ENCODE results near the gene PPM1A. TPM values are rescaled to one million over a fixed set of nuclear protein-coding genes. Genes with fewer than 3 reads are reported as not detected.

The PPM1A gene
- total and polyA plus RNA-seq, 2 of the 13 experiments (the other 11 are each of a cell fraction or from before 2014, with no cell fraction given): 23.3 to 29.8 TPM

DNA sequence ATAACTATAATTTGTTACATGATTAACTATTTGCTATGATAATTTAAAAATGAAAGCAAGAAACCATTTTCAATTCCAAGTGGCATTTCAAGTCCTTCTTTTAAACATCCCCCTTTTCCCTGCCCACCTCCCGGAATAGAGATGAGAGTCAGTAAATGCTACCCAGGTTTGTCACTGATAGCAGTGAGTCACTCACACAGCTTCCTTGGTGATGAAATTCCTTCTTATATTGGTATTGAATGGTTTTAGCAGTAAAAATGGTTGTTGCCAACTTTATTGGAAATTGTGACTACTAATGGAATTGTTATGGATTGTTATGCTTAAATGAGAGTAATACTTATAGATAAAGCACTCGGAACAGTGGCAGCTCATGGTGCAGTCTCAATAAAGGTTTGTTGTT, 90.5 kb downstream of the PPM1A start:
- ChIA-PET CTCF (ENCODE audit: low intra/inter-chr PET ratio, low total read pairs) (no interaction called here), POLR2A (no interaction called here)
- WGBS (ENCODE audit: low lambda C conversion rate): 6% methylated on average over 2 of the region's 2 CpGs
- Histone ChIP-seq H3K4me1 (ENCODE audit: insufficient read depth, low read length) (no peaks in the 10 kb centered on the region), H2AFZ (ENCODE audit: low read length) (no peak overlapping the region), H3K27me3 (ENCODE audit: control insufficient read depth in 1 of 2, insufficient read depth in 2 of 2, low read length in 2 of 2) (no peaks in the 10 kb centered on the region), H3K9me3 (ENCODE audit: low read length) (no peaks in the 10 kb centered on the region), H3K4me2 (ENCODE audit: low read depth, low read length) (no peak overlapping the region), H3K9ac (ENCODE audit: insufficient read depth, low read depth, low read length) (no peak overlapping the region), H4K20me1 (ENCODE audit: insufficient read depth, low read length) (no peaks in the 10 kb centered on the region), H3K36me3 (replicated peaks in 1 of 2; ENCODE audit: control insufficient read depth in 1 of 2, insufficient read depth in 2 of 2, low read length in 2 of 2) (no peaks in the 10 kb centered on the region), H3K27ac (ENCODE audit: extremely low read length, insufficient read depth, low read length) (no peak overlapping the region), H3K79me2 (ENCODE audit: insufficient read depth, low read length) (no peaks in the 10 kb centered on the region), H3K4me3 (replicated peaks in 1 of 3; ENCODE audit: insufficient read depth in 1 of 3, low read depth in 2 of 3, low read length in 3 of 3) (no peak overlapping the region)
- ATAC-seq (no peak), FAIRE-seq (no peak), DNase-seq (ENCODE audit: low spot score) (no peak)
- BruUV-seq (replicated peaks): no TSS peak
- TF ChIP-seq HNF4A (CRISPR knock-in tag; IDR thresholded peaks at IDR 0.05) (no peak), CCDC6 (CRISPR knock-in tag; IDR thresholded peaks at IDR 0.05) (no peak), ZKSCAN8 (CRISPR knock-in tag; IDR thresholded peaks at IDR 0.05; ENCODE audit: borderline replicate concordance) (no peak), CHCHD3 (CRISPR knock-in tag; IDR thresholded peaks at IDR 0.05) (no peak), ZNF501 (CRISPR knock-in tag; IDR thresholded peaks at IDR 0.05) (no peak), HHEX (CRISPR knock-in tag; IDR thresholded peaks at IDR 0.05) (no peak), HMG20B (CRISPR knock-in tag; conservative IDR thresholded peaks at IDR 0.05) (no peak), FIP1L1 (IDR thresholded peaks at IDR 0.05; ENCODE audit: borderline replicate concordance, insufficient read depth, low read depth, low read length) (no peak), ZBTB21 (CRISPR knock-in tag; IDR thresholded peaks at IDR 0.05) (no peak), HDAC1 (CRISPR knock-in tag; IDR thresholded peaks at IDR 0.05) (no peak), ISX (CRISPR knock-in tag; conservative IDR thresholded peaks at IDR 0.05) (no peak), ZC3H13 (CRISPR knock-in tag; IDR thresholded peaks at IDR 0.05) (no peak), RBFOX2 (IDR thresholded peaks at IDR 0.05; ENCODE audit: low read depth, low read length) (no peak)
- TF ChIP-seq, protein P1, sequence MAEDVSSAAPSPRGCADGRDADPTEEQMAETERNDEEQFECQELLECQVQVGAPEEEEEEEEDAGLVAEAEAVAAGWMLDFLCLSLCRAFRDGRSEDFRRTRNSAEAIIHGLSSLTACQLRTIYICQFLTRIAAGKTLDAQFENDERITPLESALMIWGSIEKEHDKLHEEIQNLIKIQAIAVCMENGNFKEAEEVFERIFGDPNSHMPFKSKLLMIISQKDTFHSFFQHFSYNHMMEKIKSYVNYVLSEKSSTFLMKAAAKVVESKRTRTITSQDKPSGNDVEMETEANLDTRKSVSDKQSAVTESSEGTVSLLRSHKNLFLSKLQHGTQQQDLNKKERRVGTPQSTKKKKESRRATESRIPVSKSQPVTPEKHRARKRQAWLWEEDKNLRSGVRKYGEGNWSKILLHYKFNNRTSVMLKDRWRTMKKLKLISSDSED (CRISPR knock-in tag; IDR thresholded peaks at IDR 0.05): no peak
- TF ChIP-seq, protein P2, sequence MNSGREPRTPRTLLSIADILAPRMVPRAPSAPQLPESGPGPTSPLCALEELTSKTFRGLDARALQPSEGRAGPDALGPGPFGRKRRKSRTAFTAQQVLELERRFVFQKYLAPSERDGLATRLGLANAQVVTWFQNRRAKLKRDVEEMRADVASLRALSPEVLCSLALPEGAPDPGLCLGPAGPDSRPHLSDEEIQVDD (CRISPR knock-in tag; IDR thresholded peaks at IDR 0.05; ENCODE audit: borderline replicate concordance): no peak
- TF ChIP-seq, protein P3, sequence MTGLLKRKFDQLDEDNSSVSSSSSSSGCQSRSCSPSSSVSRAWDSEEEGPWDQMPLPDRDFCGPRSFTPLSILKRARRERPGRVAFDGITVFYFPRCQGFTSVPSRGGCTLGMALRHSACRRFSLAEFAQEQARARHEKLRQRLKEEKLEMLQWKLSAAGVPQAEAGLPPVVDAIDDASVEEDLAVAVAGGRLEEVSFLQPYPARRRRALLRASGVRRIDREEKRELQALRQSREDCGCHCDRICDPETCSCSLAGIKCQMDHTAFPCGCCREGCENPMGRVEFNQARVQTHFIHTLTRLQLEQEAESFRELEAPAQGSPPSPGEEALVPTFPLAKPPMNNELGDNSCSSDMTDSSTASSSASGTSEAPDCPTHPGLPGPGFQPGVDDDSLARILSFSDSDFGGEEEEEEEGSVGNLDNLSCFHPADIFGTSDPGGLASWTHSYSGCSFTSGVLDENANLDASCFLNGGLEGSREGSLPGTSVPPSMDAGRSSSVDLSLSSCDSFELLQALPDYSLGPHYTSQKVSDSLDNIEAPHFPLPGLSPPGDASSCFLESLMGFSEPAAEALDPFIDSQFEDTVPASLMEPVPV (CRISPR knock-in tag; IDR thresholded peaks at IDR 0.05): no peak
- TF ChIP-seq, protein P4, sequence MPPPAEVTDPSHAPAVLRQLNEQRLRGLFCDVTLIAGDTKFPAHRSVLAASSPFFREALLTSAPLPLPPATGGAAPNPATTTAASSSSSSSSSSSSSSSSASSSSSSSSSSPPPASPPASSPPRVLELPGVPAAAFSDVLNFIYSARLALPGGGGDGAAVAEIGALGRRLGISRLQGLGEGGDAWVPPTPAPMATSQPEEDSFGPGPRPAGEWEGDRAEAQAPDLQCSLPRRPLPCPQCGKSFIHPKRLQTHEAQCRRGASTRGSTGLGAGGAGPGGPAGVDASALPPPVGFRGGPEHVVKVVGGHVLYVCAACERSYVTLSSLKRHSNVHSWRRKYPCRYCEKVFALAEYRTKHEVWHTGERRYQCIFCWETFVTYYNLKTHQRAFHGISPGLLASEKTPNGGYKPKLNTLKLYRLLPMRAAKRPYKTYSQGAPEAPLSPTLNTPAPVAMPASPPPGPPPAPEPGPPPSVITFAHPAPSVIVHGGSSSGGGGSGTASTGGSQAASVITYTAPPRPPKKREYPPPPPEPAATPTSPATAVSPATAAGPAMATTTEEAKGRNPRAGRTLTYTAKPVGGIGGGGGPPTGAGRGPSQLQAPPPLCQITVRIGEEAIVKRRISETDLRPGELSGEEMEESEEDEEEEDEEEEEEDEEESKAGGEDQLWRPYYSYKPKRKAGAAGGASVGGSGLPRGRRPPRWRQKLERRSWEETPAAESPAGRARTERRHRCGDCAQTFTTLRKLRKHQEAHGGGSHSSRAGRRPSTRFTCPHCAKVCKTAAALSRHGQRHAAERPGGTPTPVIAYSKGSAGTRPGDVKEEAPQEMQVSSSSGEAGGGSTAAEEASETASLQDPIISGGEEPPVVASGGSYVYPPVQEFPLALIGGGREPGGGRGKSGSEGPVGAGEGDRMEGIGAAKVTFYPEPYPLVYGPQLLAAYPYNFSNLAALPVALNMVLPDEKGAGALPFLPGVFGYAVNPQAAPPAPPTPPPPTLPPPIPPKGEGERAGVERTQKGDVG (CRISPR knock-in tag; IDR thresholded peaks at IDR 0.05; ENCODE audit: borderline replicate concordance): no peak
- intact Hi-C loops (cut with micrococcal nuclease; ENCODE audit: unreplicated experiment) (no loop called here), in situ Hi-C loops (cut with HindIII; ENCODE audit: extremely low pct_ligation_motif_present, low pct_unique_long_range_greater_than_20kb) (no loop called here)
